ENCODE measurements around the gene ABCB11. TPM values are rescaled to one million over a fixed set of nuclear protein-coding genes. Genes with fewer than 3 reads are reported as not detected.

Gene ABCB11
- total and polyA plus RNA-seq, 2 donors (not counting 1 experiment from before 2014, with no cell fraction given): not detected

GRCh38 chr2:169069341-169069740 is 38.2 kb upstream of the ABCB11 start, which contains the start of gene DHRS9:
TSS of gene DHRS9 (plus strand) at chr2:169069563. CDS start at chr2:169081582, 12,019 bp downstream.
- intact Hi-C loops (cut with micrococcal nuclease): no loop called here
- Mint-ChIP-seq H3K27ac (no peak within 1 kb of the TSS), H3K27me3 (no peaks in the 10 kb centered on the region), H3K9me3 (ENCODE audit: insufficient read depth) (no peaks in the 10 kb centered on the region), H3K4me1 (peaks cover 25% of the 10 kb centered on the region), H3K4me3 (no peak within 1 kb of the TSS)
- Histone ChIP-seq H3K9me3 (ENCODE audit: control extremely low read depth in 1 of 3, control insufficient read depth in 2 of 3, insufficient read depth in 1 of 3, low read length in 2 of 3) (no peaks in the 10 kb centered on the region), H3K27ac (ENCODE audit: low read length in 2 of 2) (no peak within 1 kb of the TSS), H3K4me1 (ENCODE audit: control insufficient read depth in 2 of 2, insufficient read depth in 2 of 2, low read length in 2 of 2) (peaks cover 14 to 25% of the 10 kb centered on the region in 2 donors), H3K27me3 (replicated peaks in 1 of 4; ENCODE audit: control extremely low read depth in 1 of 4, control insufficient read depth in 3 of 4, insufficient read depth in 4 of 4, low read length in 3 of 4) (no peaks in the 10 kb centered on the region), H2AFZ (ENCODE audit: insufficient read depth, low read depth, low read length, poor library complexity, severe bottlenecking) (no peak within 1 kb of the TSS), H3K36me3 (replicated peaks in 1 of 2; ENCODE audit: control extremely low read depth in 1 of 2, control insufficient read depth in 1 of 2, extremely low read depth in 1 of 2, insufficient read depth in 2 of 2, low read length in 1 of 2) (no peaks in the 10 kb centered on the region), H4K20me1 (ENCODE audit: control insufficient read depth, insufficient read depth, low read length, poor library complexity, severe bottlenecking) (no peaks in the 10 kb centered on the region), H3K9ac (ENCODE audit: low read length) (no peak within 1 kb of the TSS), H3K4me3 (ENCODE audit: control extremely low read depth in 1 of 5, extremely low read depth in 1 of 5, insufficient read depth in 1 of 5, low read depth in 2 of 5, low read length in 4 of 5) (no peak within 1 kb of the TSS), H3K4me2 (replicated peaks; ENCODE audit: low read depth, low read length, poor library complexity, severe bottlenecking) (no peak within 1 kb of the TSS), H3K79me2 (ENCODE audit: control insufficient read depth, insufficient read depth, low read length) (no peaks in the 10 kb centered on the region)
- POLR2A ChIA-PET: no interaction called here
- DNase-seq (no peak), ATAC-seq (ENCODE audit: low read depth) (no peak)
- CTCF ChIA-PET: no interaction called here
- no peak for TF ChIP-seq EZH2 (IDR thresholded peaks at IDR 0.05; ENCODE audit: borderline replicate concordance, insufficient read depth, low read depth, low read length, poor library complexity, severe bottlenecking)
- no peak for TF ChIP-seq CTCF (IDR thresholded peaks at IDR 0.05)
- WGBS (ENCODE audit: insufficient coverage): 72% methylated on average over 3 of the region's 5 CpGs

DNA sequence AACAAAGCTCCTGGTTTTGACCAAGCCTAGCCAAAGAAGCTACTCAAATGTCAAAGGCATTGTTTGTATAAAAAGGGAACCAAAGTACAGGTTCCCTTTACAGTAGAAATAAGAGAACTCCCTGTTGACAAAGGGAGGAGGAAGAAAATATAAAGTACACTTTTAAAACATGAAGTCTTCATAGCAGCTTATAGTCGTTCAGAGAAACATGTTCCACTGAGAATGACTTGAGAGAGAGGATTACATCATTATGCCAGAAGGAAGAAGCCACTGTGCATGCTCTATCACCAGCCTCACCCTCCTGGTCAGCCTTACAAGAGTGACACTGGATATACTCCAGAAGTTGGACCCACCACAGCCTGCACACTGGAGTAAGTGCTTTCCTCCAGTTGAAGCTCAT is 35.8 kb upstream of the ABCB11 start:
- Mint-ChIP-seq H3K27me3 (no peaks in the 10 kb centered on the region), H3K4me1 (peaks cover 4% of the 10 kb centered on the region), H3K4me3 (no peak overlapping the region), H3K27ac (no peak overlapping the region), H3K9me3 (ENCODE audit: insufficient read depth) (no peaks in the 10 kb centered on the region)
- no peaks in the 10 kb centered on the region for H3K9me3 ChIP-seq (ENCODE audit: control extremely low read depth in 1 of 3, control insufficient read depth in 2 of 3, insufficient read depth in 1 of 3, low read length in 2 of 3)
- no CpG with 5 or more reads among the region's 1 CpG for WGBS (ENCODE audit: insufficient coverage)
- DNase-seq: no peak
- H3K27ac ChIP-seq (ENCODE audit: low read length in 2 of 2): no peak overlapping the region
- H2AFZ ChIP-seq (ENCODE audit: insufficient read depth, low read depth, low read length, poor library complexity, severe bottlenecking): no peak overlapping the region
- CTCF ChIA-PET: interaction anchor here (1.5 kb wide), 1 partner anchor 65 kb away, joined by 3 read pairs; no protein-coding TSS in a partner anchor
- no peaks in the 10 kb centered on the region for H3K36me3 ChIP-seq (replicated peaks in 1 of 2; ENCODE audit: control extremely low read depth in 1 of 2, control insufficient read depth in 1 of 2, extremely low read depth in 1 of 2, insufficient read depth in 2 of 2, low read length in 1 of 2)
- H4K20me1 ChIP-seq (ENCODE audit: control insufficient read depth, insufficient read depth, low read length, poor library complexity, severe bottlenecking): no peaks in the 10 kb centered on the region
- no peak overlapping the region for H3K4me3 ChIP-seq (ENCODE audit: control extremely low read depth in 1 of 5, extremely low read depth in 1 of 5, insufficient read depth in 1 of 5, low read depth in 2 of 5, low read length in 4 of 5)
- intact Hi-C loops (cut with micrococcal nuclease): no loop called here
- no peaks in the 10 kb centered on the region for H3K79me2 ChIP-seq (ENCODE audit: control insufficient read depth, insufficient read depth, low read length)
- POLR2A ChIA-PET: no interaction called here
- no peaks in the 10 kb centered on the region for H3K27me3 ChIP-seq (replicated peaks in 1 of 4; ENCODE audit: control extremely low read depth in 1 of 4, control insufficient read depth in 3 of 4, insufficient read depth in 4 of 4, low read length in 3 of 4)
- no peak overlapping the region for H3K9ac ChIP-seq (ENCODE audit: low read length)
- TF ChIP-seq CTCF (IDR thresholded peaks at IDR 0.05) (no peak), EZH2 (IDR thresholded peaks at IDR 0.05; ENCODE audit: borderline replicate concordance, insufficient read depth, low read depth, low read length, poor library complexity, severe bottlenecking) (no peak)
- H3K4me2 ChIP-seq (replicated peaks; ENCODE audit: low read depth, low read length, poor library complexity, severe bottlenecking): no peak overlapping the region
- ATAC-seq (ENCODE audit: low read depth): no peak
- peaks cover under 1 to 4% of the 10 kb centered on the region in 2 donors for H3K4me1 ChIP-seq (ENCODE audit: control insufficient read depth in 2 of 2, insufficient read depth in 2 of 2, low read length in 2 of 2)
